22Rv1 (cell line): ENCODE measurements around the gene RNF220.

Source experiments
- H3K27ac ChIP-seq: fragments of 450-650 bp; 2 replicates; pipeline ENCODE4 v1.5.1; 2017
- CTCF ChIP-seq: fragments of 450-650 bp; IDR thresholded peaks from 2 replicates; pipeline ENCODE4 v1.5.1; 2017; ENCODE audit warnings: mild to moderate bottlenecking
- ZFX ChIP-seq: fragments of 450-650 bp; IDR thresholded peaks from 2 replicates; pipeline ENCODE4 v1.6.1; 2017; ENCODE audit warnings: antibody characterized with exemption, borderline replicate concordance

RNF220 gene

GRCh38 chr1:44653107-44653964, 248.3 kb downstream of the RNF220 start:
- no peak overlapping the region for H3K27ac ChIP-seq
- TF ChIP-seq ZFX (no peak), CTCF (peak; percentile 72)

- H3K27ac ChIP-seq = no peak overlapping the region
- TF ChIP-seq CTCF (no peak), ZFX (no peak)
These were observed 249.6 kb downstream of the RNF220 start for GRCh38 chr1:44654621-44655187.

- TF ChIP-seq CTCF = peak; percentile 83
- no peak for TF ChIP-seq ZFX
- no peak overlapping the region for H3K27ac ChIP-seq
These were observed 250.6 kb downstream of the RNF220 start for GRCh38 chr1:44655609-44656008.

GRCh38 chr1:44659566-44659965, 254.5 kb downstream of the RNF220 start:
- TF ChIP-seq ZFX (no peak), CTCF (no peak)
- H3K27ac ChIP-seq = no peak overlapping the region

- no peak overlapping the region for H3K27ac ChIP-seq
- TF ChIP-seq CTCF = no peak
- no peak for TF ChIP-seq ZFX
These were observed 255.1 kb downstream of the RNF220 start for GRCh38 chr1:44660176-44660575.

- no peak for TF ChIP-seq CTCF
- no peak for TF ChIP-seq ZFX
- no peak overlapping the region for H3K27ac ChIP-seq
These were observed 257.0 kb downstream of the RNF220 start for GRCh38 chr1:44661781-44662682.
